ENCODE results near the gene BCOR. TPM values are rescaled to one million over a fixed set of nuclear protein-coding genes. Genes with fewer than 3 reads are reported as not detected.

Gene BCOR
- total and polyA plus RNA-seq, 7 donors, result 6.4 to 24.3 (median 18.3) TPM

- Histone ChIP-seq H3K9me3 (peaks cover 7% of the 10 kb centered on the region), H3K4me3 (no peak overlapping the region), H3K4me1 (no peaks in the 10 kb centered on the region), H3K27me3 (ENCODE audit: insufficient read depth in 3 of 3, low read length in 2 of 3) (no peaks in the 10 kb centered on the region), H3K27ac (no peak overlapping the region), H3K36me3 (ENCODE audit: insufficient read depth in 1 of 2, low read depth in 1 of 2) (no peaks in the 10 kb centered on the region)
- TF ChIP-seq, protein P1, sequence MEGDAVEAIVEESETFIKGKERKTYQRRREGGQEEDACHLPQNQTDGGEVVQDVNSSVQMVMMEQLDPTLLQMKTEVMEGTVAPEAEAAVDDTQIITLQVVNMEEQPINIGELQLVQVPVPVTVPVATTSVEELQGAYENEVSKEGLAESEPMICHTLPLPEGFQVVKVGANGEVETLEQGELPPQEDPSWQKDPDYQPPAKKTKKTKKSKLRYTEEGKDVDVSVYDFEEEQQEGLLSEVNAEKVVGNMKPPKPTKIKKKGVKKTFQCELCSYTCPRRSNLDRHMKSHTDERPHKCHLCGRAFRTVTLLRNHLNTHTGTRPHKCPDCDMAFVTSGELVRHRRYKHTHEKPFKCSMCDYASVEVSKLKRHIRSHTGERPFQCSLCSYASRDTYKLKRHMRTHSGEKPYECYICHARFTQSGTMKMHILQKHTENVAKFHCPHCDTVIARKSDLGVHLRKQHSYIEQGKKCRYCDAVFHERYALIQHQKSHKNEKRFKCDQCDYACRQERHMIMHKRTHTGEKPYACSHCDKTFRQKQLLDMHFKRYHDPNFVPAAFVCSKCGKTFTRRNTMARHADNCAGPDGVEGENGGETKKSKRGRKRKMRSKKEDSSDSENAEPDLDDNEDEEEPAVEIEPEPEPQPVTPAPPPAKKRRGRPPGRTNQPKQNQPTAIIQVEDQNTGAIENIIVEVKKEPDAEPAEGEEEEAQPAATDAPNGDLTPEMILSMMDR (IDR thresholded peaks at IDR 0.05), result no peak
- WGBS, 3 donors, result 63 to 87% (median 84%) methylated on average over 3 of the region's 3 CpGs
- intact Hi-C loops (cut with DNase I), result no loop called here
- DNase-seq, result no peak
- no peak for ATAC-seq
Measured at GRCh38 chrX:40022421-40022820, 75.3 kb downstream of the BCOR start.

- 76 to 93% (median 93%) methylated on average over 2 of the region's 2 CpGs for WGBS, 3 donors
- ATAC-seq (no peak), DNase-seq (no peak)
- no peak overlapping the region for H3K4me3 ChIP-seq
- no peak overlapping the region for H3K27ac ChIP-seq
- H3K4me1 ChIP-seq, result no peaks in the 10 kb centered on the region
- TF ChIP-seq, protein P1 (IDR thresholded peaks at IDR 0.05), result no peak
- peaks cover 0 to 3% (median 0%) of the 10 kb centered on the region in 3 donors for H3K27me3 ChIP-seq (ENCODE audit: insufficient read depth in 3 of 3, low read length in 2 of 3)
- H3K9me3 ChIP-seq, result peaks cover 7% of the 10 kb centered on the region
- no peaks in the 10 kb centered on the region for H3K36me3 ChIP-seq (ENCODE audit: insufficient read depth in 1 of 2, low read depth in 1 of 2)
- intact Hi-C loops (cut with DNase I), result no loop called here
Measured at GRCh38 chrX:40021647-40022046, 76.1 kb downstream of the BCOR start.

DNA sequence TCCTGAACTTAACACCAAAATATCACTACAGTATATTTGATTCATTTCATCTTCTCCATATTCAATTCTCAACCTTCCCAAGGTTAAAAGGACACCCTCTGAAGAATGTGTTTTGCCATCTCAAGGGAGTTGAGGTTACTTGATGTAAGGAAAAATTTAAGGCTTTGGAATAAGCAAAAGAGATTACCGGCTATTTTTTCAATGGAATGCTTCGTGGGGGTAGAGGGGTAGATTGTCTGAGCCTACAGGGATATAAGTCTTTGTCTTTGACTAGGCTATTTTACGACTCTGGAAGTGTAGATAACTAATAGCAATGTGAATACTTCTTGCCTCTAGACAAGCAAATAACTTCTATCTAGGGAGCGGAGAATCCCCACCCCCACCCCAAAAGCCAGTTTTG lies 78.2 kb downstream of the BCOR start:
- Histone ChIP-seq H3K27me3 (ENCODE audit: insufficient read depth in 3 of 3, low read length in 2 of 3) (peaks cover 0 to 19% (median 0%) of the 10 kb centered on the region in 3 donors), H3K27ac (no peak overlapping the region), H3K36me3 (ENCODE audit: insufficient read depth in 1 of 2, low read depth in 1 of 2) (no peaks in the 10 kb centered on the region), H3K9me3 (peaks cover 7% of the 10 kb centered on the region), H3K4me3 (no peak overlapping the region), H3K4me1 (no peaks in the 10 kb centered on the region)
- intact Hi-C loops (cut with DNase I), result loop anchor here in 1 of 2 donors (5.0 to 10.0 kb wide), 2 partner anchors 48 to 135 kb away; no protein-coding TSS in a partner anchor
- WGBS, 3 donors, result 75 to 84% (median 76%) methylated on average over 4 of the region's 4 CpGs
- TF ChIP-seq, protein P1 (IDR thresholded peaks at IDR 0.05), result no peak
- no peak for ATAC-seq
- no peak for DNase-seq

DNA sequence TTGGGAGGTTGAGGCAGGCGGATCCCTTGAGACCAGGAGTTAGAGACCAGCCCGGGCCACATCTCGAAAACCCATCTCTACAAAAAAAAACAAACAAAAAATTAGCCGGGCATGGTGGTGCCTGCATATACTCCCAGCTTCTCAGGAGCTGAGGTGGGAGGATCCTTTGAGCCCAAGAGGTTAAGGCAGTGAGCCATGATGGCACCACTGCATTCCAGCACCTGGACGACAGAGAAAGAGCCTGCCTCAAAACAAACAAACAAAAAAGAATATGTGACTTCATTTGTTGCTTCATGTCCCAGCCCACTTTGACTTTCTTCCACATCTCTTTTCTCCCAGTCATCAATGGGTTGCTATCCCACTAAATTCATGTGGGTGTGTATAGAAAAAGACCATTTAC lies 79.7 kb downstream of the BCOR start:
- DNase-seq, result no peak
- intact Hi-C loops (cut with DNase I), result loop anchor here in 1 of 2 donors (5.0 to 10.0 kb wide), 2 partner anchors 49 to 137 kb away; no protein-coding TSS in a partner anchor
- ATAC-seq, result no peak
- no peaks in the 10 kb centered on the region for H3K4me1 ChIP-seq
- 58 to 70% (median 62%) methylated on average over 5 of the region's 5 CpGs for WGBS, 3 donors
- TF ChIP-seq, protein P1 (IDR thresholded peaks at IDR 0.05), result no peak
- peaks cover 0 to 31% (median 0%) of the 10 kb centered on the region in 3 donors for H3K27me3 ChIP-seq (ENCODE audit: insufficient read depth in 3 of 3, low read length in 2 of 3)
- no peak overlapping the region for H3K27ac ChIP-seq
- peaks cover 7% of the 10 kb centered on the region for H3K9me3 ChIP-seq
- no peaks in the 10 kb centered on the region for H3K36me3 ChIP-seq (ENCODE audit: insufficient read depth in 1 of 2, low read depth in 1 of 2)
- H3K4me3 ChIP-seq, result no peak overlapping the region

DNA sequence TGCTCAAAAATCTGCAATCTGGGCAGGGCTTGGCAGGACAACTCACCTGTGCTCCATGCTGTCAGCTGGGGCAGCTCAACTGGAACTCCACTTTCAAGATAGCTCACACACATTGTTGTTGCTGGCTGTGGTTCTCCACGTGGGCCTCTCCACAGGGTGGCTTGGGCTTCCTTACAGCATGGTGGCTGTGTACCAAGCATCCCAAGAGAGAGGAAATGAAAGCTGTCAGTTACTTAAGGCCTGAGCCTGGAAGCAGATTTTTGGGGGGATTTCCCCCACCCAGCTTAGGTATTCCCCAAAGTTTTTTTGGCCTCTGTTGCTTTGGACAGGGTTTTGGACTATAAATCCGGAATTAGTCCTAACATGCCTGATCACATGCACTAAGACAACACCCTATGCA lies 81.0 kb downstream of the BCOR start:
- H3K27ac ChIP-seq, result no peak overlapping the region

More for the DNA sequence above, 81.0 kb downstream of the BCOR start:
- Histone ChIP-seq H3K4me1 (peaks cover 2% of the 10 kb centered on the region), H3K27me3 (ENCODE audit: insufficient read depth in 3 of 3, low read length in 2 of 3) (peaks cover 0 to 44% (median 0%) of the 10 kb centered on the region in 3 donors), H3K36me3 (ENCODE audit: insufficient read depth in 1 of 2, low read depth in 1 of 2) (no peaks in the 10 kb centered on the region), H3K9me3 (peaks cover under 1% of the 10 kb centered on the region), H3K4me3 (no peak overlapping the region)
- intact Hi-C loops (cut with DNase I), result loop anchor here in 1 of 2 donors (5.0 to 10.0 kb wide), 2 partner anchors 51 to 138 kb away; no protein-coding TSS in a partner anchor
- ATAC-seq (no peak), DNase-seq (no peak)
- TF ChIP-seq, protein P1 (IDR thresholded peaks at IDR 0.05), result no peak
- 63 to 91% (median 89%) methylated on average over 2 of the region's 2 CpGs for WGBS, 3 donors

All from psoas muscle (tissue), 8 donors.